NCI-H146 treated with DMSO at 0.1 percent for 48 hours (cell line): ENCODE data around the gene C16orf95.
"Not testable (repeated sequence)": the region's sequence is repeated elsewhere in the genome, so short reads cannot be mapped to it uniquely, and the experiment has no call there.

Experiments used
- DNase-seq: peaks from one replicate; lab custom pipeline; 2025; ENCODE audit not compliant: unreplicated experiment; lab: John Stamatoyannopoulos, UW

The C16orf95 gene

GRCh38 chr16:87347932-87348615 is 30.9 kb upstream of the C16orf95 start:
- DNase-seq, result no peak

- DNase-seq, result no peak
These were observed 29.4 kb upstream of the C16orf95 start for GRCh38 chr16:87346517-87347060.

- DNase-seq, result no peak
These were observed 28.7 kb upstream of the C16orf95 start for GRCh38 chr16:87345726-87346424.

GRCh38 chr16:87344931-87345631 is 27.9 kb upstream of the C16orf95 start:
- DNase-seq, result no peak

- no peak for DNase-seq
These were observed 27.2 kb upstream of the C16orf95 start for GRCh38 chr16:87344165-87344930.

- DNase-seq, result no peak
These were observed 26.5 kb upstream of the C16orf95 start for GRCh38 chr16:87343753-87344050.

GRCh38 chr16:87342978-87343752 is 26.0 kb upstream of the C16orf95 start:
- no peak for DNase-seq

- no peak for DNase-seq
These were observed 25.3 kb upstream of the C16orf95 start for GRCh38 chr16:87342504-87342903.

- no peak for DNase-seq
These were observed 23.0 kb upstream of the C16orf95 start for GRCh38 chr16:87340198-87340597.

GRCh38 chr16:87339724-87340105 is 22.5 kb upstream of the C16orf95 start:
- DNase-seq, result not testable (repeated sequence)

GRCh38 chr16:87339086-87339723 is 22.0 kb upstream of the C16orf95 start:
- no peak for DNase-seq

GRCh38 chr16:87338155-87338765 is 21.1 kb upstream of the C16orf95 start:
- no peak for DNase-seq

GRCh38 chr16:87337262-87337771 is 20.1 kb upstream of the C16orf95 start:
- DNase-seq, result no peak

GRCh38 chr16:87336434-87337240 is 19.4 kb upstream of the C16orf95 start:
- DNase-seq, result no peak

GRCh38 chr16:87335625-87336433 is 18.6 kb upstream of the C16orf95 start:
- DNase-seq, result no peak

GRCh38 chr16:87334651-87335624 is 17.7 kb upstream of the C16orf95 start:
- DNase-seq, result no peak
